NCI-H187 (cell line): ENCODE data around the gene ELK4.

ENCODE experiments used
- DNase-seq, 2 experiments: peaks; one replicate each; lab custom pipeline; 2025; lab: John Stamatoyannopoulos, UW

ELK4 gene

GRCh38 chr1:205595861-205596260, 36.0 kb downstream of the ELK4 start:
- DNase-seq, result no peak

- no peak for DNase-seq
Observed at GRCh38 chr1:205595435-205595834, 36.4 kb downstream of the ELK4 start.

GRCh38 chr1:205594846-205595245, 37.0 kb downstream of the ELK4 start:
- no peak for DNase-seq

- DNase-seq, result no peak
Observed at GRCh38 chr1:205593967-205594366, 37.8 kb downstream of the ELK4 start.

GRCh38 chr1:205593532-205593931, 38.3 kb downstream of the ELK4 start:
- no peak for DNase-seq

- no peak for DNase-seq
Observed at GRCh38 chr1:205592443-205593003, 39.3 kb downstream of the ELK4 start.

GRCh38 chr1:205591522-205592351, 40.1 kb downstream of the ELK4 start:
- peak; percentile 91 for DNase-seq

GRCh38 chr1:205590777-205591513, 40.9 kb downstream of the ELK4 start:
- DNase-seq, result no peak

GRCh38 chr1:205590457-205590768, 41.4 kb downstream of the ELK4 start:
- no peak for DNase-seq

- no peak for DNase-seq
Observed at GRCh38 chr1:205589618-205590456, 42.0 kb downstream of the ELK4 start.

GRCh38 chr1:205589046-205589445, 42.8 kb downstream of the ELK4 start:
- DNase-seq, result no peak

- no peak for DNase-seq
Observed at GRCh38 chr1:205588636-205589035, 43.2 kb downstream of the ELK4 start.

- no peak for DNase-seq
Observed at GRCh38 chr1:205587581-205587980, 44.2 kb downstream of the ELK4 start.

- DNase-seq, result no peak
Observed at GRCh38 chr1:205585835-205586785, 45.7 kb downstream of the ELK4 start.

- DNase-seq, result no peak
Observed at GRCh38 chr1:205585169-205585834, 46.5 kb downstream of the ELK4 start.

- DNase-seq, result no peak
Observed at GRCh38 chr1:205584732-205585131, 47.1 kb downstream of the ELK4 start.

- no peak for DNase-seq
Observed at GRCh38 chr1:205583461-205584130, 48.2 kb downstream of the ELK4 start.

- DNase-seq, result no peak
Observed at GRCh38 chr1:205582471-205583291, 49.1 kb downstream of the ELK4 start.

GRCh38 chr1:205582046-205582445, 49.8 kb downstream of the ELK4 start:
- no peak for DNase-seq
